Smooth muscle cell of trachea (primary cell): ENCODE measurements around the gene FAM153A. TPM values are rescaled to one million over a fixed set of nuclear protein-coding genes. Genes with fewer than 3 reads are reported as not detected.

Source experiments
- total RNA-seq: library from RNA; depleted of rRNA; stranded (reverse); fragments of >200 nt; gene quantifications from 2 replicates; pipeline ENCODE4 v1.2.1, GENCODE V29; 2014

FAM153A gene
- 0.66 TPM in 1 of 2 replicates, not detected in the other for total RNA-seq

DNA sequence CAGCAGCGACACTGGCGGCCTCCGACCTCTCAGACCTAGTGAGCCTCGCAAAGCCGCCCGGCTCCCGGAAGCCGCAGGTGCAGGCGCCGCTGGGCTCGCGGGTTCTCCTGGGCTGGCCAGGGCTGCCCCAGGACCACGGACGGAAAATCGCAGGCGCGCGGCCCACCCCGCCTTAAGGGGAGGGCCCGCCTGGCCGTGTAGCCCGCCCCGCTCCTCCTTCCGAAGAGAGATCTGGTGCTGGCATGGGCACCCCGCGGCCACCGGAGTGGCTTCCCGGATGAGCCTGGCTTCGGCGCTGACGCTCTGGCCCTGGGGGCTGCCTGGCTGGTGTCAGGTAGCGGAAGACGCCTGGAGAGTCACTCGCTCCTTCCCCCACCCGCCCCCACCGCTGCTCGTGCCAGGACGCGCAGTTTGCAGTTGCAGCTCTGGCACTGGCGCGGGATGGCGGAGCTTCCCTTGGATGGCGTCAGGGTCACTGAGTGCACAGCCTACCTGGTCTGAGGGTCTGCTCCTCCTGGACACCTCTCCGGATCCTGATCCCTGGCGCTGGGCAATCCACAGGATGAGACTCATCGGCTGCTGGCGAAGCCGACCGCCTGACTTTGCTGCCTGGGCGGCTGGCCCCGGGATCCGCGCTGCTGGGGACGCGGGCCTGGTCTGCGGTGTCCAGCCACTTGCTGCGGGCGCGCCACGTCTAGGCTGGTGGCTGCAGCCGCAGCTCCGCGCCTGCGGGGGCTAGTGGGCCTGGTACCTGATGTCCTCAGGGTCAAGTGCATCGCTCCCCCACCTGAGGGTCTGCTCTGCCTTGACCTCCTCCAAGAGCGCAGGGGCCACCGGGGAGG is at the start of gene FAM153A:
Gene FAM153A, minus strand, starts transcription at position 108 of the 842 bp plus-strand sequence.

Other genes with a start within 250 kb of the FAM153A start
- gene FAM193B, start 228.3 kb downstream of the FAM153A start, total RNA-seq, result 25.7 and 41.7 TPM in 2 replicates
- 163 and 218 TPM in 2 replicates for gene TMED9, start 190.7 kb downstream of the FAM153A start, total RNA-seq
- 33.0 and 52.1 TPM in 2 replicates for gene B4GALT7, start 182.8 kb downstream of the FAM153A start, total RNA-seq
- not detected in 2 replicates for gene PROP1, start 213.3 kb upstream of the FAM153A start, total RNA-seq